Skeletal muscle satellite cell (primary cell): Measurements from ENCODE around the gene WSB1. TPM values are rescaled to one million over a fixed set of nuclear protein-coding genes. Genes with fewer than 3 reads are reported as not detected.

ENCODE experiments used
- H3K27me3 ChIP-seq: 2 replicates; pipeline ENCODE4 v1.7.0; 2013; ENCODE audit warnings: low read length; ENCODE audit not compliant: control insufficient read depth, insufficient read depth
- H3K36me3 ChIP-seq: 2 replicates; pipeline ENCODE4 v1.7.0; 2013; ENCODE audit warnings: mild to moderate bottlenecking, control low read depth, low read length; ENCODE audit not compliant: insufficient read depth
- H3K4me1 ChIP-seq: 2 replicates; pipeline ENCODE4 v1.7.0; 2013; ENCODE audit warnings: low read length; ENCODE audit not compliant: control insufficient read depth, insufficient read depth
- H3K4me2 ChIP-seq: 2 replicates; pipeline ENCODE4 v1.7.0; 2013; ENCODE audit warnings: mild to moderate bottlenecking, low read length
- H3K4me3 ChIP-seq: 2 replicates; pipeline ENCODE4 v1.7.0; 2013; ENCODE audit warnings: low read length
- H3K9ac ChIP-seq: 2 replicates; pipeline ENCODE4 v1.7.0; 2013; ENCODE audit warnings: mild to moderate bottlenecking, low read depth, low read length, moderate library complexity
- H3K9me3 ChIP-seq: replicated peaks from 2 replicates; pipeline ENCODE4 v1.7.0; 2013; ENCODE audit warnings: mild to moderate bottlenecking, control low read depth, low read length
- small RNA-seq: library from RNA; depleted of rRNA; stranded (forward); fragments of <200 nt; gene quantifications from one replicate; pipeline ENCODE3, GENCODE V24; 2012

The WSB1 gene

GRCh38 chr17:27354491-27355081 is 60.7 kb downstream of the WSB1 start:
- H3K4me3 ChIP-seq = no peak overlapping the region

GRCh38 chr17:27355419-27355818 is 61.5 kb downstream of the WSB1 start:
- H3K9ac ChIP-seq = no peak overlapping the region
- no peaks in the 10 kb centered on the region for H3K36me3 ChIP-seq
- peaks cover 12% of the 10 kb centered on the region for H3K4me1 ChIP-seq
- H3K27me3 ChIP-seq = no peaks in the 10 kb centered on the region
- no peak overlapping the region for H3K4me2 ChIP-seq
- no peak overlapping the region for H3K4me3 ChIP-seq
- H3K9me3 ChIP-seq = no peaks in the 10 kb centered on the region

More at GRCh38 chr17:27354491-27355081, 60.7 kb downstream of the WSB1 start:
- peak overlapping the region; percentile 83 for H3K4me2 ChIP-seq
- H3K9ac ChIP-seq = peak overlapping the region; percentile 71
- H3K4me1 ChIP-seq = peaks cover 12% of the 10 kb centered on the region
- no peaks in the 10 kb centered on the region for H3K27me3 ChIP-seq
- H3K36me3 ChIP-seq = no peaks in the 10 kb centered on the region
- no peaks in the 10 kb centered on the region for H3K9me3 ChIP-seq

- Histone ChIP-seq H3K4me1 (peaks cover 12% of the 10 kb centered on the region), H3K9ac (no peak overlapping the region), H3K4me2 (no peak overlapping the region), H3K4me3 (no peak overlapping the region), H3K36me3 (no peaks in the 10 kb centered on the region), H3K9me3 (no peaks in the 10 kb centered on the region), H3K27me3 (no peaks in the 10 kb centered on the region)
These were observed 62.3 kb downstream of the WSB1 start for GRCh38 chr17:27356091-27356705.

- H3K27me3 ChIP-seq = no peaks in the 10 kb centered on the region
- no peak overlapping the region for H3K4me3 ChIP-seq
- H3K4me2 ChIP-seq = no peak overlapping the region
- H3K36me3 ChIP-seq = no peaks in the 10 kb centered on the region
- H3K9me3 ChIP-seq = no peaks in the 10 kb centered on the region
- no peak overlapping the region for H3K9ac ChIP-seq
- peaks cover 12% of the 10 kb centered on the region for H3K4me1 ChIP-seq
These were observed 63.3 kb downstream of the WSB1 start for GRCh38 chr17:27357236-27357635.

GRCh38 chr17:27360507-27360906 is 66.6 kb downstream of the WSB1 start:
- Histone ChIP-seq H3K9me3 (no peaks in the 10 kb centered on the region), H3K27me3 (no peaks in the 10 kb centered on the region), H3K4me3 (no peak overlapping the region), H3K9ac (no peak overlapping the region), H3K4me2 (no peak overlapping the region), H3K36me3 (no peaks in the 10 kb centered on the region), H3K4me1 (peaks cover 12% of the 10 kb centered on the region)

GRCh38 chr17:27361695-27362094 is 67.8 kb downstream of the WSB1 start:
- H3K9ac ChIP-seq = no peak overlapping the region
- H3K4me3 ChIP-seq = no peak overlapping the region
- H3K9me3 ChIP-seq = no peaks in the 10 kb centered on the region
- H3K27me3 ChIP-seq = no peaks in the 10 kb centered on the region
- no peaks in the 10 kb centered on the region for H3K36me3 ChIP-seq
- no peak overlapping the region for H3K4me2 ChIP-seq
- H3K4me1 ChIP-seq = peaks cover 12% of the 10 kb centered on the region

GRCh38 chr17:27362503-27362902 is 68.6 kb downstream of the WSB1 start:
- no peaks in the 10 kb centered on the region for H3K27me3 ChIP-seq
- no peaks in the 10 kb centered on the region for H3K36me3 ChIP-seq
- peaks cover 12% of the 10 kb centered on the region for H3K4me1 ChIP-seq
- H3K9me3 ChIP-seq = no peaks in the 10 kb centered on the region
- H3K4me2 ChIP-seq = no peak overlapping the region
- H3K4me3 ChIP-seq = no peak overlapping the region
- H3K9ac ChIP-seq = no peak overlapping the region

- H3K9me3 ChIP-seq = no peaks in the 10 kb centered on the region
These were observed 69.0 kb downstream of the WSB1 start for GRCh38 chr17:27362909-27363308.

GRCh38 chr17:27363326-27363725 is 69.4 kb downstream of the WSB1 start:
- Histone ChIP-seq H3K4me1 (peaks cover 12% of the 10 kb centered on the region), H3K36me3 (no peaks in the 10 kb centered on the region), H3K9ac (no peak overlapping the region), H3K4me2 (no peak overlapping the region), H3K27me3 (no peaks in the 10 kb centered on the region), H3K4me3 (no peak overlapping the region), H3K9me3 (no peaks in the 10 kb centered on the region)

More at GRCh38 chr17:27362909-27363308, 69.0 kb downstream of the WSB1 start:
- Histone ChIP-seq H3K27me3 (no peaks in the 10 kb centered on the region), H3K4me3 (no peak overlapping the region), H3K4me2 (no peak overlapping the region), H3K9ac (no peak overlapping the region), H3K4me1 (peaks cover 12% of the 10 kb centered on the region), H3K36me3 (no peaks in the 10 kb centered on the region)

Small RNA genes within 50 kb of the gene (small RNA-seq; reads per million reads assigned to genes)
- not detected for gene MIR4522
